CD4-positive, alpha-beta T cell treated with Interleukin-6 for 4 hours (primary cell): ENCODE data around the gene RAB3IL1.
A peak's percentile ranks its signal among the peaks of the same experiment; 100 is the strongest.

Experiments
- DNase-seq: peaks from one replicate; pipeline ENCODE4 v3.0.0-alpha.2; 2020; ENCODE audit warnings: mixed read lengths

The RAB3IL1 gene

GRCh38 chr11:61918251-61918937, 1.0 kb upstream of the RAB3IL1 start:
- no peak for DNase-seq

DNA sequence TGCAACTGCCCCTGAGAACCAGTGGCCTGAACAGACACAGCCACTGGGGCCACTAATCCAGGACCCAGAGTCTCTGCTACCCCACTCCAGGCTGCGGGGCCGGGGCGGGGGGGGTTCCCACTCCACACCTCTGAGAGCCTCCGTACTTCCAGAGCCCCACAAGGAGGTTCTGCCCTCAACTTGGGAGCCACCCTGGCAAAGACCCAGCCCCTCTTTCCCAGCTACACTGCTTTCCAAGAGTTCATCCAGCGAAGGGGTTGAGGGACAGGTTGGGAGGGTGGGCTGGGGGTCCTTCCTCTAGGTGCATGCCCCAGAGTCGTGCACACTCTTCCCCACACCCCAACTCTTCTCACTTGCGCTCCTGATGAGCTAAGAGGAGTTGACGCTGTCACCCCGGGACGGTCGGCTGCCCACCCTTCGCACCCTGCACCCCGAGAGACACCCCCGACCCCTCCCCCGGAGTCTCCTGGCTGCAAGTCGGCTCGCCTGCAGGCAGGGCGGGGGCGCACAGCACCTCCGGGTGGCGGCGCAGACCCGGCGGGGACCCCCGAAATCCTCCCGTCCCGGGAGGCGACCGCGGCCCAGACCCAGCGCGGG, 531 bp downstream of the RAB3IL1 start:
- no peak for DNase-seq

- no peak for DNase-seq
These were observed 2.7 kb downstream of the RAB3IL1 start for GRCh38 chr11:61914471-61915171.

DNA sequence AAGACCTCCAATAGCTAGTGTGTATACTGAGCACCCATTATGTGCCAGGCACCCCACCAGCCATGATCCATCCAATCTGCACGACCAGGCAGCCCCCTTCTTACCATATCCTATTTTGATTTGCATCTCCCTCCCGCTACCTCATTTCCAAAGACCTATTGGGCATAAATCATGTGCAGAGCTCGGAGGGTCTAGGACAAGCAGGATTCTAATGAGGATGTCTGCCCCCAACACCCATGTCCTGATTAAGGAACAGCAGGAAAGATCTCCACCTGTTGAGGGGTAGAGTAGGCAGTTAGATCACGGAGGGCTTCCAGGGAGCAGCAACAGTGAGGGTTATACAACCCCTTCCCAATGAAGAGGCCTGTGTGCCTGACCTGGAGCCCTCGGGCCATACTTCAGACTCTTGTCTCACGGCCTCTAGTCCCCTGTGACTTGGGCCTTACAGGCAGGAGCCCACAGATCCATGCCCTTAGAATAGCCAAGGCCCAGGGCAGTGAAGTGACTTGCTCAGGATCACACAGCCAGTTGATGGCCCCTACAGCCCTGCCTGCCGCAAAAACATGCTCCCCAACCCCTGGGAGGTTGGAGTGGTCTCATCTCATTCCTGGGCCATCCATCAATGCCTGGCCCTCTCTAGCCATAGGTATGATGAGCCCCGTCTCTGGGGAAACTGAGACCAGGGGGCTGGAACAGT, 3.5 kb downstream of the RAB3IL1 start:
- DNase-seq: no peak

DNA sequence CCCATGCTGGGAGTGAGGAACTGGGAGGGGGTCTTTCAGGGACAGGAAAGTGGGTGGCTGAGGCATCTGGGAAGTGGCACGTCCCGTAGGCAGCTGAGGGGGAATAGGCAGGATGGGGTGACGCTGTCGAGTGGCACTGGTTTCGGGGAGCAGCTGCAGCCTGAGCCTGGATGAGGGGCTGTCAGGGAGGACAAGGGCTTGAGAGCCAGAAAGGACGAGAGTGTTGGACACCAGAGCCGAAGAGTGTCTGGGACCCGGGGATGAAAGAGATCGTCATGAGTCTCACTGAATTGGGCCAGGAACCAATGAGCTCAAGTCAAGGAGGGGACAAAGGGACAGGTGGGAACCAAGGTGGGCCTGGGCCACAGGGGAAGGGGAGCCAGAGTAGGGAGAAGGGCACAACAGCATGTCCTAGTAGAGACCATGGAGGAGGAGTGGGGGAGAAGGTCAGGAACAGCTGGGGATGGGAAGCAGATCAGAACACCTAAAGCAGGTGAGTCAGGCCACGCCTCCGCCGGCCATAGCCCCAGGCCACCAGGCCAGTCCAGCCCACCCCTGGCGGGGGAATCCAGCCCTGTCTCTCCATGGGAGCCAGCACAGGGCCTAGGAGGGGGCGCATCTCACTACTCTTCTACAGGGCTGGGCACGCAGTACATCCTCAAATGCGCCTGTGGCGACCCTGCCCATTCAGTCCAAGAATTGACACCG, 4.2 kb downstream of the RAB3IL1 start:
- DNase-seq: no peak

DNA sequence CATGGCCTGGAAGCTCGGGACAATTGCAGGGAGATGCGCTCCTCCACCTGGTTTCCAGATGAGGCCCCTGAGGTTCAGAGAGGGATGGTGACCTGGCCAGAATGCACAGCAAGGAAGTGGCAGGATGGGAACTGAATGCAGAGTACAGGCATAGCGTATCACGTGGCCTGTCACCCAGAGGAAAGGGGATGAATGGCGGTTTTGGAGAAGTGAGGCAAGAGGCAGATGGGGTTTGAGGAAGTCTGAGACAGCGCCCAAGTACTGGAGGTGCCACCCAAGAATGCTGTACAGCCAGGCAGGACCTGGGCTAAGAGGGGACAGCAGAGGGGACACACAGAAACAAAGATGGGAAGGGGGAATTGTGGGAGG, 4.9 kb downstream of the RAB3IL1 start:
- DNase-seq: no peak

DNA sequence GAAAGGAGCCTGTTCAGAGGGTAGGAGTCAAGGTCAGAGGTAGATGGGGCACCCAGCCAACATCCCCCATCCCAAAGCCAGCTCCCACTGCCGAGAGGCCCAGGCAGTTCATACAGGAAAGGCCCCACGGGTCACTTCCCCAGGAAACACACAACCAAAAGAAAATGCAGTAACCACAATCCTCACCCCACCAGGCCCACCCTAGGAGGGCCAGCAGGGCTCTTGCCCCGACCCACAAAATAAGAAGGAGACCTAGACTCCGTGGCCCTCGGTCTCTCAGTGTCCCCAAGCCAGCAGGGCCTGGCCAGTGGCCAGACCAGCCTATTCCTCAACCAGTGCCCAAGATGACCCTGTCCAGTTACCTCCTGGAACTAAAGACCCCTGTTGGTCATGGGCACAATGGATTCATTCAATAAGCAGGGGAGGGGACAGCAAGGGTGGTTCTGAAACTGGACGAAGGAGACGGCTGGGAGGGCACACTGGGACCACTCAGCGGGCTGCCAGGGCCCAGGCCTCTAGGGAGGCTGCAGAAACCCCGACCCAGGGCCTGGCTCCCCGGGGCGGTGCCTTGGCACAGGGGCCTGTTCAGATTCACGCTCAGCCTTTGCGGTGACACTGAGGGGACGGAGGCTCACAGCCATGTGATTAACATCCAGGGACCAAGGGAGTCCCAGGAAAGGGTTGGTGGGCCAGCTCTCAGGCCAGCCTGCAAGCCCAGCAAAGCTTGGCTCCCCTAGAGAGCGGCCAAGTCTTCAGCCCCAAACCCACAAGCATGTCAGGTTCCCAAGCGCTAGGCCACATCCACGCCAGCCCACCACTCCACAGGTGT, 5.5 kb downstream of the RAB3IL1 start:
- no peak for DNase-seq

DNA sequence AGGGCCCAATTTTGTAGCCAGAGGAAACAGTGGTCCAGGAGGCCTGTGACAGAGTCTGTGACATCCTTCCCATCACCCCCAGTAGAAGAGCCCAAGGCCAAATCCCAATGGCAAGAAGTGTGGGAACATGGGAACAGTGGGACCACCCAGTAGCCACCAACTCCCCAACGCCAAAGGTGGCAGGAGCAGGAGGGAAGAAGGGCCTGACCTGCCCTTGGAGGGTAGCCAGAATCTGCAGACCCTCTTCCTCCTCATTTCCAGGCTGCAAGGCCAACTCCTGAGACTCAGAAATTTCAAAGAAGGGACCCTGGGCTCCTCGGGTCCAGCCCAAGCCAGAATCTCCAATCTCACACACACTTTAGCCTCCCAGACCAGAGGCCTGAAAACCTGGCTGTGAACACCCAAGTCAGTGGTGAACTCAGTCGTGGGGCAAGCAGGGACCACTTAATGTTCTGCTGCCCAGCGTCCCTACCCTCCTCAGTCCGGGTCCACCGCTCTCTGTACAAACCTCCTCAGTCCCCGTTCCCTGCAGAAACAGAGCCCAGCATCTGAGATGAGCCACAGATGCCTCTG, 6.2 kb downstream of the RAB3IL1 start:
- no peak for DNase-seq

- no peak for DNase-seq
These were observed 6.9 kb downstream of the RAB3IL1 start for GRCh38 chr11:61910187-61911127.

GRCh38 chr11:61908730-61909316, 8.5 kb downstream of the RAB3IL1 start:
- no peak for DNase-seq

DNA sequence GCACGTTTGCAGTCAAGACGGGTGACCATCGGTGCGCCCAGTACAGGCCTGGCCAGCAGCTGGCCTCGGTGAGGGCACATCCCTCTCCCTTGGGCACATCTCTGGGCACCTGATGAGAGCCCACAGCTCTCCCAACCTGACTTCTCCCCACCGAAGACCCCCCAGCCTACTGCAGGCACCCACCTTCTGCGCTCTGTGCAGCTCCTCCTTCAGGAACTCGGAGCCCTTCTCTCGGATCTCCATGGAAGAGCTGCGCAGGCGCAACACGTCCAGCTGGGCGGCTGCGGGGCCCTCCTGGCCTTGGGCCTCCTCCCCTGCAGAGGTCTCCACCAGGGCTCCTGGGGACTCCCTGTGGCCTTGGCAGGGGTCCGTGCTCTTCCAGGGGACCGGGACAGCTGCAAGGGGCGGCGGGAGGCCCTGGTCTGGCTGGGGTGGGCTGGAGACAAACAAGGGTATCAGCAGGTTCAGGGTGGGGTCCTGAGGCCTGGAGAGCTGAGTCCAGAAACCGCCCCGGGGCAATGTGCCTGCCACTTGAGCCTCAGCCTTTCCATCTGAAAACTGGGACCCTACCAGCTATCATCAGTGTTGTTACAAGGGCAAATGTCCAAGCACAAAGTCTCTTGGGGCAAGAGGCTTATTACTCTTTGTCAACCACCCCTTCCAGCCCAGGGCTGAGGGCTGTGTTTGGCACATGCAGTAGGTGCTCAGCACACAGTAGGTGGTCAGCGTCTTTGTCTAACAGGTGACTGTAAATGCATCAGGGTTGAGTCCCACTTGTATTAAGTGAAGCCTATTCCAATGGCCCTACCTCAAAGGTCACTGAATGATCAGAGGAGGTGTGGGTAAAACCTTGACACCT, 9.3 kb downstream of the RAB3IL1 start:
- DNase-seq: no peak

- no peak for DNase-seq
These were observed 10.1 kb downstream of the RAB3IL1 start for GRCh38 chr11:61907282-61907681.

DNA sequence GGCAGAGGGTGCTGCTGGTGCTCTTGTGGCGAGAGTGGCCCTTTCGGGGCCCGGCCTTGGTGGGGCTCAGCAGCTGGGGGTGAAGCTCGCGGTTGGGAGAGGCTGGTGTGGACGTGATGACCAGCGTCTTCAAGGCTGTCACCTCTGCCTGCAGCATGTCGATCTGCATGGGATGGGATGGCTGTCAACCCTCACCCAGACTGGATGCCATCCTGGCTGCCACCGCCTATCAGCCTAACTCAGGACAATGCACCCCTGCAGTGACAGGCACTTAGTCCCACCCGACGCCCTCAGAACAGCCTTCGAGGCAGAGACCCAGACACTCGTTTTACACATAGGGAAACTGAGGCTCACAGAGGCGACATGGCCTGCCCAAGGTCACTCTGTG, 10.8 kb downstream of the RAB3IL1 start:
- no peak for DNase-seq

- no peak for DNase-seq
These were observed 11.4 kb downstream of the RAB3IL1 start for GRCh38 chr11:61905801-61906521.

- DNase-seq: no peak
These were observed 12.2 kb downstream of the RAB3IL1 start for GRCh38 chr11:61905067-61905696.

GRCh38 chr11:61904539-61905048, 12.8 kb downstream of the RAB3IL1 start:
- peak; percentile 10 for DNase-seq

DNA sequence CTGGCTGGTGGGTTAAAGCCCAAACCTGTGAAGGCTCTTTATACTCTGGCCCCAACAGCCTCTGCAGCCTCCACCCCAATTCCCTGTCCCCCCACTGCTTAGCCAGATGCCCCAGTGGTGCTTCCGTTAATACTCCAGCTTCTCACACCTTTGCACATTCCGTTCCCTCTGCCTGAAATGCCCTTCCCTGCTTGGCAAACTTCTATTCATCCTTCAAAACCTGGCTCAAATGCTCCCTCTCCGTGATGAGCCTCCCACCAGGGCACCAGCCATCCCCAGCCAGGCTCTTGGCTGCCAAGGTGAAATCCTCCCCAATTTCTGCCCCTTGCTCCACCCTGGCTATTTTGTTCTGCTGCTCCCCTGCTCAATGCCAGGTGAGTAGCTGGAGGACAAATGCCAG, 13.5 kb downstream of the RAB3IL1 start:
- no peak for DNase-seq

- DNase-seq: no peak
These were observed 15.1 kb downstream of the RAB3IL1 start for GRCh38 chr11:61902313-61902712.
